OCI-LY1 (cell line): ENCODE data around the gene CGREF1.

ENCODE experiments used
- H2AFZ ChIP-seq: fragments of 200-600 bp; sonication (generic), shearing (Covaris generic); 2 replicates; pipeline ENCODE4 v1.6.0; 2014; ENCODE audit warnings: antibody characterized with exemption, mild to moderate bottlenecking, low read length
- H3F3A ChIP-seq: fragments of 200-600 bp; sonication (generic), shearing (Covaris generic); 2 replicates; pipeline ENCODE4 v1.6.0; 2014; ENCODE audit warnings: mild to moderate bottlenecking, antibody characterized with exemption, low read length, moderate library complexity; ENCODE audit not compliant: insufficient read depth
- H3K27ac ChIP-seq: fragments of 200-600 bp; sonication (generic); 2 replicates; pipeline ENCODE4 v1.5.1; 2014; ENCODE audit warnings: low read length, mixed run types, mild to moderate bottlenecking, low read depth; ENCODE audit not compliant: poor library complexity, severe bottlenecking
- H3K27me3 ChIP-seq: fragments of 200-600 bp; sonication (generic); 2 replicates; pipeline ENCODE4 v1.6.0; 2014; ENCODE audit warnings: antibody characterized with exemption, mild to moderate bottlenecking, low read length, moderate library complexity; ENCODE audit not compliant: insufficient read depth
- H3K36me3 ChIP-seq: fragments of 200-600 bp; sonication (generic); 2 replicates; pipeline ENCODE4 v1.6.1; 2014; ENCODE audit warnings: mild to moderate bottlenecking, antibody characterized with exemption, low read length, moderate library complexity, mixed read lengths; ENCODE audit not compliant: insufficient read depth
- H3K4me1 ChIP-seq: fragments of 200-600 bp; sonication (generic); 2 replicates; pipeline ENCODE4 v1.5.1; 2014; ENCODE audit warnings: mild to moderate bottlenecking, low read length, moderate library complexity; ENCODE audit not compliant: insufficient read depth, severe bottlenecking
- H3K4me2 ChIP-seq: fragments of 200-600 bp; sonication (generic), shearing (Covaris generic); 2 replicates; pipeline ENCODE4 v1.6.1; 2014; ENCODE audit warnings: low read length
- H3K4me3 ChIP-seq: fragments of 200-600 bp; sonication (generic); 2 replicates; pipeline ENCODE4 v1.5.1; 2014; ENCODE audit warnings: low read length, low read depth, mild to moderate bottlenecking, mixed read lengths; ENCODE audit not compliant: poor library complexity, severe bottlenecking
- H3K79me2 ChIP-seq: fragments of 200-600 bp; shearing (Covaris generic); 2 replicates; pipeline ENCODE4 v1.6.1; 2016; ENCODE audit warnings: mixed run types, low read length, mixed read lengths; ENCODE audit not compliant: insufficient read depth
- H3K9ac ChIP-seq: fragments of 200-600 bp; sonication (generic), shearing (Covaris generic); 2 replicates; pipeline ENCODE4 v1.6.1; 2014; ENCODE audit warnings: mild to moderate bottlenecking, low read length, mixed read lengths
- H3K9me2 ChIP-seq: fragments of 200-600 bp; sonication (generic), shearing (Covaris generic); 2 replicates; pipeline ENCODE4 v1.6.1; 2014; ENCODE audit warnings: low read depth, mild to moderate bottlenecking, low read length, mixed read lengths
- H3K9me3 ChIP-seq: fragments of 200-600 bp; shearing (Covaris generic); 2 replicates; pipeline ENCODE4 v1.6.1; 2014; ENCODE audit warnings: low read length, mixed read lengths
- H4K20me1 ChIP-seq: fragments of 200-600 bp; sonication (generic), shearing (Covaris generic); 2 replicates; pipeline ENCODE4 v1.6.0; 2016; ENCODE audit warnings: mild to moderate bottlenecking, low read length; ENCODE audit not compliant: insufficient read depth
- EZH2 ChIP-seq: fragments of 200-600 bp; sonication (generic), shearing (Covaris generic); IDR thresholded peaks from 2 replicates; pipeline ENCODE4 v1.8.0; 2017; ENCODE audit warnings: borderline replicate concordance, mixed run types, mild to moderate bottlenecking, antibody characterized with exemption, low read length, moderate library complexity, mixed read lengths
- TF ChIP-seq, protein P1 (sequence below): fragments of 200-600 bp; sonication (generic), shearing (Covaris generic); IDR thresholded peaks from 2 replicates; pipeline ENCODE4 v1.5.1; 2017; ENCODE audit warnings: mild to moderate bottlenecking, antibody characterized with exemption, low read length, moderate library complexity, mixed read lengths

The CGREF1 gene

DNA sequence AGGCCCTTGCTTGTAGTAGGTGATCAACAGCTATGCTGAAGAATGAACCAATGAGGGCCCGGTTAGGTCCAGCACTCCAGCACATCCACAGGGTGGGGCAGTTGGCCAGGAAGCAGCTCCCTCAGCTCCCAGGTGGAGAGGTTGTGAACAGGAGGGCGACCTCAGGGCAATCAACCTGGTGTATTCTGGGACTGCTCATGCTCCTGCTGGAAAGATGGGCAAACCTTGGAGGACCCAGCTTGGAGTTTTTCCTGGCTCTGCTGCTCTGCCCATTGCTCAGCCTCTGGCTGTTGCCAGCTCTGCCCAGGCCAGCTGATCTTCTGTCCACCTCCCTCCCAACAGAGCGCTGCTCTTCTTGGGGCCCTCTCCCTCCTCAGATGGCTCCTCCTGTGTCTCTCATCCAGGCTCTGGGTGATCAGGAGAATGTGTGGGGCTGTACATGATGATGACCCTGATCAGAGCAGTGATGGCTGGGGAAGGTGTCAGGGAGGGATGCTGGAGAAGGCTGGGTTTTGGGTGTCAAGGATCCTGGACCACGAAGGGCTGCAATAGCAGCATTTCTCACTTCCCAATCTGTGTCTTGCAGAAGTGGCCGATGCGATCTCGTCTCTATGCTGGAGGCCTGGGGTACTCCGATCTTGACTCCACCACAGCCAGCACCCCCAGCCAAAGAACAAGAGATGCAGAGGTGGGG lies 33.3 kb upstream of the CGREF1 start:
- Histone ChIP-seq H3K27me3 (peaks cover 6% of the 10 kb centered on the region; the same call in 1 of the 2 replicates), H3K4me3 (no peak overlapping the region), H3K36me3 (no peaks in the 10 kb centered on the region), H3K4me1 (no peaks in the 10 kb centered on the region), H4K20me1 (no peaks in the 10 kb centered on the region), H3K79me2 (no peaks in the 10 kb centered on the region), H3K9me3 (no peaks in the 10 kb centered on the region), H2AFZ (no peak overlapping the region), H3K27ac (no peak overlapping the region), H3K9ac (no peak overlapping the region), H3K4me2 (no peak overlapping the region), H3K9me2 (no peaks in the 10 kb centered on the region), H3F3A (no peaks in the 10 kb centered on the region)
- no peak for TF ChIP-seq EZH2
- TF ChIP-seq, protein P1, sequence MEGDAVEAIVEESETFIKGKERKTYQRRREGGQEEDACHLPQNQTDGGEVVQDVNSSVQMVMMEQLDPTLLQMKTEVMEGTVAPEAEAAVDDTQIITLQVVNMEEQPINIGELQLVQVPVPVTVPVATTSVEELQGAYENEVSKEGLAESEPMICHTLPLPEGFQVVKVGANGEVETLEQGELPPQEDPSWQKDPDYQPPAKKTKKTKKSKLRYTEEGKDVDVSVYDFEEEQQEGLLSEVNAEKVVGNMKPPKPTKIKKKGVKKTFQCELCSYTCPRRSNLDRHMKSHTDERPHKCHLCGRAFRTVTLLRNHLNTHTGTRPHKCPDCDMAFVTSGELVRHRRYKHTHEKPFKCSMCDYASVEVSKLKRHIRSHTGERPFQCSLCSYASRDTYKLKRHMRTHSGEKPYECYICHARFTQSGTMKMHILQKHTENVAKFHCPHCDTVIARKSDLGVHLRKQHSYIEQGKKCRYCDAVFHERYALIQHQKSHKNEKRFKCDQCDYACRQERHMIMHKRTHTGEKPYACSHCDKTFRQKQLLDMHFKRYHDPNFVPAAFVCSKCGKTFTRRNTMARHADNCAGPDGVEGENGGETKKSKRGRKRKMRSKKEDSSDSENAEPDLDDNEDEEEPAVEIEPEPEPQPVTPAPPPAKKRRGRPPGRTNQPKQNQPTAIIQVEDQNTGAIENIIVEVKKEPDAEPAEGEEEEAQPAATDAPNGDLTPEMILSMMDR = no peak

DNA sequence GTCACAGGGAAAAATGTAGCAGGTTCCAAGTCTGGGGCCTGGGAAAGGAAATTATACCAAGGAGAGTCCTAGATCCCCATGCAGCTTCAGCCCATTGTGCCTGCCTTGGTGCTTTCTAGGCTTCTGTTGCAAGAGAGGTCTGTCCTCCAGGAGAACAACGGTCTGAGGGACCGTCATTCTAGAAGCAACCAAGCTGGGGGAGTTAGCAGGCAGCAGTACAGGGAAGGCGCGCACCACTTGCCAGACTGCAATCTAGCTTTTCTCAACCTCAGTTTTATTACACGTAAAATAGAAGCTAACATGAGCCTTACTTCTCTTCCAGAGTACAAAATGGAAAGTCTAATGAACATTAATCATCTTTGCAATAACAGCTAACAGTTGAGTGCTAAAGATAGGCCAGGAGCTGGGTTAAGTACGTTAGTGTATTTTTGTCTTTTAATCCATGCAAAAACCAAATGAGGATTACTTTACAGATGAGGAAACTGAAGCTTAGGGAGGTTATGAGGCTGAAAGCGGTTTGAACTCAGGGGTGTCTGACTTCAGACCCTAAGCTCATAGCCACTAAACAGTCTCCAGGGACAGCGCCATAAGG lies 31.8 kb upstream of the CGREF1 start:
- Histone ChIP-seq H3K9me3 (no peaks in the 10 kb centered on the region), H3K4me2 (no peak overlapping the region), H3K36me3 (no peaks in the 10 kb centered on the region), H3F3A (no peaks in the 10 kb centered on the region), H3K4me3 (no peak overlapping the region), H3K27me3 (peaks cover 6% of the 10 kb centered on the region; the same call in 1 of the 2 replicates), H3K27ac (no peak overlapping the region), H3K79me2 (no peaks in the 10 kb centered on the region), H4K20me1 (no peaks in the 10 kb centered on the region), H3K4me1 (no peaks in the 10 kb centered on the region), H3K9me2 (no peaks in the 10 kb centered on the region), H2AFZ (no peak overlapping the region), H3K9ac (no peak overlapping the region)
- no peak for TF ChIP-seq EZH2
- TF ChIP-seq, protein P1 = no peak

DNA sequence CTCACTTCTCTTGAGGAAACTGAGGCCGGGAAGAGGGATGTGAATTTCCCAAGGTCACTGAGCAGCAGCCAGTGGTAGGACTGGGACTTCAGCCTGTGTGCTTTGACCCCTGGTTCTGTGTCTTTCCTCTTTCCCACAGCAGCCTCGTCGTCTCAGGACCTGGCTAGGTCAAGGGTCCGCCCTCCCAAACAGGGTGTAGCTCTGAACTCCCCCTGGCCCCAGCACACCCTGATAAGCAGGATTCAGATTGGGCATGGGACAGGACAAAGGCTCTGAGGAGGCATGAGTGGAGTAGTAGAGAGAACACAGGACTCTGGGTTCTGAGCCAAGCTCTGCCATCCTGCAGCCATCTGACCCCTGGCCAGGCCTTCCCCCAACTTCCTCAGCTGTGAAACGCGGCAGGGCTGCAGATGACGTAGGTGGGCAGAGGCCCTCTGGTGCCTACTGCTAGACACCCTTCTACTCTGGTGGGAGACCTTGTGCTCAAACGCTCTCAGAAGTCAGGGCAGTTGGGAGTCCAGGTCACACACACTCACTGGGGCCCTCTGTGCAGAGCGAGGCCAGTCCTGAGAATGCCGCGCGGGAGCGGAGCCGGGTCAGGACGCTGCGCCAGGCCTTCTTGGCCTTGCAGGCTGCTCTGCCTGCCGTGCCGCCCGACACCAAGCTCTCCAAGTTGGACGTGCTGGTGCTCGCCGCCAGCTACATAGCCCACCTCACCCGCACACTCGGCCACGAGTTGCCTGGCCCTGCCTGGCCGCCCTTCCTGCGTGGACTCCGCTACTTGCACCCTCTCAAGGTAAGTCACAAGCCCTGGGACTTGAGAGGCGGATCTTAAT lies 30.9 kb upstream of the CGREF1 start:
- no peaks in the 10 kb centered on the region for H4K20me1 ChIP-seq
- no peaks in the 10 kb centered on the region for H3K9me3 ChIP-seq
- no peak overlapping the region for H2AFZ ChIP-seq
- H3K9ac ChIP-seq = no peak overlapping the region
- no peaks in the 10 kb centered on the region for H3K4me1 ChIP-seq
- H3K79me2 ChIP-seq = no peaks in the 10 kb centered on the region
- peaks cover 6% of the 10 kb centered on the region; the same call in 1 of the 2 replicates for H3K27me3 ChIP-seq
- H3K4me2 ChIP-seq = no peak overlapping the region
- no peaks in the 10 kb centered on the region for H3F3A ChIP-seq
- H3K27ac ChIP-seq = no peak overlapping the region
- H3K4me3 ChIP-seq = no peak overlapping the region
- no peaks in the 10 kb centered on the region for H3K36me3 ChIP-seq
- H3K9me2 ChIP-seq = no peaks in the 10 kb centered on the region
- TF ChIP-seq, protein P1 = no peak
- TF ChIP-seq EZH2 = no peak
